WI38 (cell line): ENCODE results near the gene ZFAND3.

ENCODE experiments used
- H3K4me3 ChIP-seq: 2 replicates; pipeline ENCODE4 v1.5.1; 2011; ENCODE audit warnings: low read depth, mild to moderate bottlenecking, control low read depth, low read length
- TF ChIP-seq, protein P1 (sequence below): IDR thresholded peaks from 2 replicates; pipeline ENCODE4 v1.5.1; 2012; ENCODE audit warnings: low read depth, mild to moderate bottlenecking, control low read depth, low read length

The ZFAND3 gene

DNA sequence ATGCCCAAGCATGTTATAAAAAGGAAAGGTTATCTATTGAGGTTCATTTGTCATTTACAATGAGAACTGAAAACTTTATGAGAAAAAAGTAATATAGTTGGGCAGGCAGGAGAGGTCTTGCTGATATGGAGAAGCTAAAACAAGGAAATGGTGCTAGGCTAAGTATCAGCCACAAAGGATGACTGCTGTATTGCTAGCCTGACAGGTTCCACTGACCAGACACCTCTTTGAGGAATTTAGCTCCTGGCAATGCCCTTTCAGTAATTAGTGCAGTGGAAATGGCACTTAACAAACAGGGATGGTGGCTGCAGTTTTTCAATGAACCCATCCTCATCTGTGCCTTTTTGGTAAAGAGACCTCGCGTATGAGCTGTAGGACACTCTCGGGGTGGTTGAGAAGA is 284.4 kb downstream of the ZFAND3 start:
- TF ChIP-seq, protein P1, sequence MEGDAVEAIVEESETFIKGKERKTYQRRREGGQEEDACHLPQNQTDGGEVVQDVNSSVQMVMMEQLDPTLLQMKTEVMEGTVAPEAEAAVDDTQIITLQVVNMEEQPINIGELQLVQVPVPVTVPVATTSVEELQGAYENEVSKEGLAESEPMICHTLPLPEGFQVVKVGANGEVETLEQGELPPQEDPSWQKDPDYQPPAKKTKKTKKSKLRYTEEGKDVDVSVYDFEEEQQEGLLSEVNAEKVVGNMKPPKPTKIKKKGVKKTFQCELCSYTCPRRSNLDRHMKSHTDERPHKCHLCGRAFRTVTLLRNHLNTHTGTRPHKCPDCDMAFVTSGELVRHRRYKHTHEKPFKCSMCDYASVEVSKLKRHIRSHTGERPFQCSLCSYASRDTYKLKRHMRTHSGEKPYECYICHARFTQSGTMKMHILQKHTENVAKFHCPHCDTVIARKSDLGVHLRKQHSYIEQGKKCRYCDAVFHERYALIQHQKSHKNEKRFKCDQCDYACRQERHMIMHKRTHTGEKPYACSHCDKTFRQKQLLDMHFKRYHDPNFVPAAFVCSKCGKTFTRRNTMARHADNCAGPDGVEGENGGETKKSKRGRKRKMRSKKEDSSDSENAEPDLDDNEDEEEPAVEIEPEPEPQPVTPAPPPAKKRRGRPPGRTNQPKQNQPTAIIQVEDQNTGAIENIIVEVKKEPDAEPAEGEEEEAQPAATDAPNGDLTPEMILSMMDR = no peak
- no peak overlapping the region for H3K4me3 ChIP-seq

DNA sequence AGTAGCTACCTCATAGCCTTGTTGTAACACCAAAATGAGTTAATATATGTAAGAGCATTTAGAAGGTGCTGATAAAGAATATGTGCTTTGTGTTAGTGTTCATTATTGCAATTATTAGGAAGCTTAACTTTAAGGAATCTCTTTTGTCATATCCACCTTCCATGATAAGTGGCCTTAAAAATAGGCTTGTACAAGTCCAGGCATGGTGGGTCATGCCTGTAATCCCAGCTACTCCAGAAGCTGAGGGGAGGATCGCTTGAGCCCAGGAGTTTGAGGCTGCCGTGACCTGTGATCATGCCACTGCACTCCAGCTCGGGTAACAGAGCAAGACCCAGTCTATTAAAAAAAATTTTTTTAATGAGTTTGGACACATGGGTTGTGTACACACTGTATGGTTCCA is 285.5 kb downstream of the ZFAND3 start:
- no peak overlapping the region for H3K4me3 ChIP-seq
- TF ChIP-seq, protein P1 = no peak

DNA sequence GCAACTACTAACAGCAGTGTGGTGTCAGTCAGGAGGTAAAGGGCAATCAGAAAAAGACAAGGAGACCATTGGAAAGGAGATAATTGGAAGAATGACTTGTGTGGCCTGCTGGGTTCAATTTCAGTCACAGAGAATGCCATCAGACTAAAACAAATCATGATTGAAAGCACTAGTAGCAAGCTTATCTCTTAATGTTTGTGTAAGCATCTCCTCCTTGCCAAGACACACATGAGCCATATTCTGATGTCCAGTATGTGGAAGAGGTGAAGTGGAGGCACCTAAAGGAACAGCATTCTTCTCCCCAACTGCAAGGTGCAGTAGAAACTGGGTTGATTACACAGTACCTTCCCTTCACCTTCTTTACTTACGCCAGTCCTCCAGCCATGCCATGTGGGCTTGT is 287.5 kb downstream of the ZFAND3 start:
- H3K4me3 ChIP-seq = no peak overlapping the region
- TF ChIP-seq, protein P1 = no peak

DNA sequence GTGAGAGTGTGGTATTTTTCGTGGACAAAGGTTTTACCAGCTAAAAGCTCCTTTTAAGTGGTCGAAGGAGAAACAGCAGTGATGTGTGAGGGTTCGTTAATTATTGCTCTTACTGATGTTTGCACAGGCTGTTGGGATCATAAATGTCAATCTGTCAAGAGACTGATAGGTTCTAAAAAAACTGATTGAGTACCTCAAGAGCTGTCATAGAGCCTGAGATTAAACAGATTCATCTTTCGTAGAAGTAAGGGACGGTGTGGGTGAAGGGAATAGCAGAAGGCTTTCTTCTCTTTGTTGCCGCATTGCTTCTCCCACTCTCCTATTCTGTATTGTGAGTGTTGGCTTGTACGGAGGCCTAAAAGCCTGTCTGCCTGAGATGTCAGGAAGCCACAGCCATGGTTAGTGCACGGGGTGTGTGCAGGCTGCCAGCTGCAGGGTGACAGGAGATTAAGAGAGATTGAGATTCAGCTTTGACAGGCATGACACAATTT is 291.0 kb downstream of the ZFAND3 start:
- H3K4me3 ChIP-seq = no peak overlapping the region
- TF ChIP-seq, protein P1 = no peak

DNA sequence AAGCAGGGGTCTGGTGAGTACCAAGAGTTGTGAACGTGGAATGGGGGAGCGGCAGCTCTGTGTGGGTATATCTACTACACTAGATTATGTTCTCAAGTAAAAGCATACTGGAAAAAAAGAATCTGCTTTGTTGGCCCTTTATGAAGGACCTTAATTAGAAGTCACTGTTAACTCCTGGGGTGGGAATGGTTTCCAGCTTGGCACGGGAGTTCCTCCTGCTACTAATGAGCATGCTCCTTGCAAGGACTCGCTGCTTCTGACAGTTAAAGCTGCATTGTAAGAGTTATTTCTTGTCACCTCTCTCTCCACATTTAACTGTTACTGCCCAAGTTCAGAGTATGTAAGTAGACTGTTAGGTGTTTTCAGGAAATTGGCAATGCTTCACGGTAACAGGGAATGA is 292.7 kb downstream of the ZFAND3 start:
- no peak overlapping the region for H3K4me3 ChIP-seq
- TF ChIP-seq, protein P1 = no peak

DNA sequence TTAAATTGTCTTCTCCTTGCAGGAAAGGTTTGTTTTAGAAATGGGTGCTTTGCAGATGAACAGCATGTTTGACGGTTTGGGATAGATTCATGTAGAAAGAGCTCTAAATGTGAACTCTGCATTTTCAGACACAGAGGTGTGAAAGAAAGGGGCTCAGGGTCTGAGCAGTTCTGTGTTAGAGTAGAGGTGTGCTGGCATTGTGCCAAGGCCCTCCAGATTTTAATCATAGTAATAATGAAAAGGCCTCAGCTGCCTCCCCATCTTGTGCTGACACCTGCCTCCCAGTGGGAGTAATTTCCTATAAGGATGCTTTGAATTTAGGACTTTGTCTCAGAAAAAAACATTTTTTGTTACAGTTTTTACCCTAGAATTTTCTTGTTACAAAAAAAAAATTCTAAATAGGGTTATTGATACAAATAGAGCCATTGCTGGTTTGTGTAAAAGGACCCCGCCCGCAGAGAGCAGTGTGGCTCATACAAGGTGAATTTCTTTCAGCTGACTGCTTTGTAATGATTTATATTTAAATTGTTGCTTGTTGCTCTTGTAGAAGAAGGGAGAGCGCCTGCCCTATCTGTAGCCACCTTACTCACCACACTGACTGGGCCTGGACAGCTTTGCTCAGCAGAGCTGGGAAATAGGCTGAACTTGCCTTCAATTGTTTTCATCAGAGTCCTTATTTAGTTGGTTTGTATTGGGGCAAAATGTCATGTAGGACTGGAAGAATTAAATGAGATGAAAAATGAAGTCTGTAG is 294.5 kb downstream of the ZFAND3 start:
- TF ChIP-seq, protein P1 = no peak
- no peak overlapping the region for H3K4me3 ChIP-seq

DNA sequence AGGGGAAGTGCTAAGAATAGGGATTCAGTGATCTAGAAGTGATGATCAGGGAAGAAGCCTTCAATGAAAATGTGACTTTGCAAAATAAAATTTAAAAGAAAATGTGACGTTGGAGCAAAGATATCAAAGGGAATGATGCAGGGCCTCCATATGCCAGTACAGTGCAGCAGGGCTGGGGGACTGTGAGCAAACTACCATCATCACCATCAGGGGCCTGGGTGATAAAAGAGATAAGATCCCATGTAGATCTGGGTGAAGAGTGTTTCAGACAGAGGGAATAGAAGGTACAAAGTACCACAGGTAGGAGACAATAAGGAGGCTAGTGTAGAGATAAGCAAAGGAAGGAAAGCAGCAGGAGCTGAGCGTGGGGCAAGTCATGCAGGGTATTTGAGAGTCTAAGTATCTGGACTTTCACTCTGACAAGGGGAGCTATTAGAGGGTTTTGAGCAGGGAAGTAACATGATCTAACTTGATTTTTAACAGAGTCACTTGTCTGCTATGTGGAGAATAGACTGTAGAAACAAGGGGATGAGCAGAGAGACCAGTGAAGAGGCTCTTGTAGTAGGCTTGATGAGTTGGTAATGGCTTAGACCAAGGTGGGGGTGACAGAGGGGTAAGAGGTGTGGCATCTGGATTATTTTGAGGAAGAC is 295.6 kb downstream of the ZFAND3 start:
- H3K4me3 ChIP-seq = no peak overlapping the region
- TF ChIP-seq, protein P1 = no peak
